HG03064 (cell line): ENCODE data around the gene NOD1.
"Not testable (repeated sequence)": the region's sequence is repeated elsewhere in the genome, so short reads cannot be mapped to it uniquely, and the experiment has no call there.

Experiments
- ATAC-seq: cut with Tn5 transposase; IDR thresholded peaks from one replicate; pipeline ENCODE4 v1.9.1; 2021; ENCODE audit warnings: low read depth; ENCODE audit not compliant: unreplicated experiment

Gene NOD1

DNA sequence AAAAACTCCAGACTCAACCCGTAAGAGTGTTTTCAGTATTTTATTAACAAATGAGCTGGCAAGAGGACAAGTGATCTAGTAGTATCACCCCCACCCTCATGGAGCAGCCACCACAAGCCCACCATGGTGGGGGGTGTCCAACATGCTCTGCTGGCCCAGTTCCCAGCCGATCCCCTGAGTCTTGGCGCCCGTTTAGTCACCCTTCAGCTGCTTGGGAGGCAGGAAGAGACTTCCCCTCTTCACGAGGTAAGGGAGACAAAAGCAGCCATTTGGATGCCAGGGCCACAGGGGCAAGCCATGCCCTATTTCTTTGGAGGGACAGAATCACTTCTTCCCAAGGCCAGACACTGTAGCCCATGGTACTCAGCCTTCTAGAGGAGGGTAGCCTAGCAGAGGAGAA is 54.1 kb downstream of the NOD1 start:
- no peak for ATAC-seq

DNA sequence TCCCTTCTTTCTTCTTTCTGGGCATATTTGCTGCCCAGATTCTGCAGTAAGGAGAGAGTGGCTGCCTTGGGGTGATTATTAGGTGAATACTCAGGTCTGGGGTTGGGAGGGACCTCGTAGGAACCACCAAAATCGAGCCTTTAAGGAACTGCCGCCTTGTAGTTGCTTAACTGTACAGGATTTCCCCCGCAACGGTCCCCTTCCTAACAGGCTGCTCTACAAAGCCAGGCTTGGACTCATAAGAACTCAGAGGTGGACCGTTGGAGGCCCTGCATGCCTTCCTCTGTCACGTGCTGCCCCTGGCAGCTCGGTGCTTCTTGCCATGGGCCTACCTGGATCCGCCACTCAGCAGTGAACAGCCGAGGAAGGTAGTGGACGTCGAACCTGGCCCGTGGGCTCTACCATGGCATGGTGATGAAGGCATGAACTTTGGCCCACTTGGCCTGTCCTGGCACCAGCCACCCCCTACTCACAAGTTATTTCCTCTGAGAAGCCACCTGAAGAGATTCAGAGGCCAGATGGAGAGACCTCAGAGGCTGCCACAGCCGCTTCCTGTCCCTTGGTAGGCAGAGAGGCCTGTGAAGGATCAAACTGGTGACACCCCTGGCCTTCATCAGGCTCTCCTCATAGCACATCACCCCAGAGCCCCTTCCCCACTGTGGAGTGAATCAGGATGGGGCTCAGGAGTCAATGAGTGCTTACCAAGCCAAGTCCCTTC is 54.6 kb downstream of the NOD1 start:
- ATAC-seq, result no peak

DNA sequence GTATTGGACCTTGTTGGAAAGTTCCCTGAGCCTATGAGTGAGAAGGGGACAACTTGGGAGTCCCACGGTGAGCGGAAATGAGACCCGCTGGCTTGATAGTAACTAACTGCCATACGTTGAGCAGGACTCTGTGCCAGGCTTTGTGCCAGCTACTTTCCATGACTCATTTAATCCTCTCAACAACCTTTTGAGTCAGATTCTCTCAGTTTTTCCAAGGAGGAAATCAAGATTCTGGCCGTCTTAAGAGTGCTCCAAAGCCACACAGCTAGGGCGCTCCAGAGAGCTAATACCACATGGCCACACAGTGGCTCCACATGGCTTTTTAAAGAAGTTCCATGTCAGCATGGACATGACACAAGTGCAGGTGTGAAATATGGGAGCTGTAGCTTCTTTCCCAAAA is 55.7 kb downstream of the NOD1 start:
- ATAC-seq, result no peak

DNA sequence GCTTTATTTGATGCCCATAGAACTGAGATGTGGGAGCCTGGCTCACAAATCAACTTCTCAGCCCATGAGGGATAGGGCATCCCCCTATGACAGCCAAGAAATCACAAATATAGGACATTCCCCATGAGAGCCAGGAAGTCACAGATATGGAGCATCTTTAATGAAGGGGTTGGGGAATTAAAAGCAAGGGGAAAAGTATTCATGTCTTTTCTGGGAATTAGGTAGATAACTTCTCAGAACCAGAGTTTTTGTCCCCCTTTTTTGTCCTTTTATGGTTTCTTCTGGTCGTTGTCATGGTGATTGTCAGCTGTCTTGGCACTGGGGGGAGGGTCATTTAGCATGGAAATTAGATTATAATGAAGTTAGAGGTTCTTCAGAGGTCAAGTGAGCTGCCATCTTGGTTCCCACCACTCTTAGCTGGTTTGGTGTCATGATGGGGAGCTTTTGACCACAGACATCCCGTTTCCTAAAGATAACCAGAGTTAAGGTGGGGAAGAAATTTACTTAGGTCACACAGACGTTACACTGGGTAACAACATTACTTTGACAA is 56.9 kb downstream of the NOD1 start:
- no peak for ATAC-seq

DNA sequence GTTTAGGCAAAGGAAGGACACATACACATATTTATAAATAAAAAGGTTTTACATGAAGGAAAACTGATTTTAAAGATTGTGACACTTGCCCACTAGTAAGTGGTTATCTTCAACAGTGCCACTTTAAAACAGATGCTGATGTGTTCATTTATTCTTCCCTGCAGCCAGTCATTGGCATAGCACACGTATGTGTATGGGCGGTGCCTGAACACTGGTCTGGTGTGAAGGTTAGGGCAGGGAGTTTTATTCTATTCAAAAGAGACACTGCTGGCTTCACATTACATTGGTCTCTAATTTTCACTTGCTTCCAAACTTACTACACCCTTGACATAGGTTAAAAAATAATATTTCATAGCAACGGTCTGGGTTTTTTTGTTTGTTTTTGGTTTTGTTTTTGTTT is 57.9 kb downstream of the NOD1 start:
- no peak for ATAC-seq

DNA sequence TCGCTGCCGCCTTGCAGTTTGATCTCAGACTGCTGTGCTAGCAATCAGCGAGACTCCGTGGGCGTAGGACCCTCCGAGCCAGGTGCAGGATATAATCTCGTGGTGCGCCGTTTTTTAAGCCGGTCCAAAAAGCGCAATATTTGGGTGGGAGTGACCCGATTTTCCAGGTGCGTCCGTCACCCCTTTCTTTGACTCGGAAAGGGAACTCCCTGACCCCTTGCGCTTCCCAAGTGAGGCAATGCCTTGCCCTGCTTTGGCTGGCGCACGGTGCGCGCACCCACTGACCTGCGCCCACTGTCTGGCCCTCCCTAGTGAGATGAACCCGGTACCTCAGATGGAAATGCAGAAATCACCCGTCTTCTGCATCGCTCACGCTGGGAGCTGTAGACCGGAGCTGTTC is 58.5 kb downstream of the NOD1 start:
- not testable (repeated sequence) for ATAC-seq

DNA sequence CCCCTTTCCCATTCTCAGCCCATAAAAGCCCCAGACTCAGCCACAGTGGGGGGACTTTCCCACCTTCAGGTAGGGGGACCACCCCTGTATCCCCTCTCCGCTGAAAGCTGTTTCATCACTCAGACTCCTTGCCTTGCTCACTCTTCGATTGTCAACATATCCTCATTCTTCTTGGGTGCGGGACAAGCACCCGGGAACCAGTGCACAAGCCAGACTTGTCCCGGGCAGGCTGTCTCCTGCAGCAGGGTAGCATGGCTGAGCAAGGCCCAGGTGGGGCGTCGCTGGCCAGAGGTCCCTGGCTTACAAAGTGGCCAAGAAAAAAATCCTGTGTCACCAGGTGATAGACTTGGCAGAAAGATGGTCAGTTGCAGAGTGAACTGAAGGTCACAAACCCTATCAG is 64.7 kb downstream of the NOD1 start:
- ATAC-seq, result no peak

DNA sequence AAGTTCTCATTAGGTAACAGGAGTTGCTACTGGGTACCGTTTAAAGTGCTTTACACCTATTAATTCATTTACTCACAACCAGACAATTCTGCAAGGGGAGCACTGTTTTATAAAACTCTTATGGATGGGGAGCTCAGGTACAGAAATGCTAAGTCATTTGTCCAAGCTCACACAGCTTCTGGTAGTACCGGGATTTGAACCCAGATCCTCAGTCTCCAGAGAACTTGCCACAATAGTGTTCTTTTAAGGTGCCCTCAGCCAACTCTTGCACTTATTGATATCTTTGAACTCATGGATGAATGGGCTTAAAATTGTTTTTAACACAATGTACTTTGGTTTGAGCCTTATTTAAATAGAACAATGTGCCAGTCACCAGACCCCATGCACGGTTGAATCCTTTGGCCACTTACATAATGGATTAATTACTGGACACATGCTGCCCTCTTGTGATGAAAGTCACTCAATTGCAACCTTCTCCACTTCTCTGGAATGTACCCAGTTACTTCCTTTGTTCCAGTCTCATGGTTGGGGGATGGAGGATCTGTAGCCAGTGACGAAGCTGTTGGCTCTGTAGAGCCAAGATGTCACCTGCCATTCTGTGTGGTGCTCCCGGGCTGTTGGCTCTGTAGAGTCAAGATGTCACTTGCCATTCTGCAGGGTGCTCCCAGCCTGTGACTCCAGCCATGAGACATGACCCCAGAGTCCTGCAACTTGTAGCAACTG is 65.6 kb downstream of the NOD1 start:
- ATAC-seq, result no peak

DNA sequence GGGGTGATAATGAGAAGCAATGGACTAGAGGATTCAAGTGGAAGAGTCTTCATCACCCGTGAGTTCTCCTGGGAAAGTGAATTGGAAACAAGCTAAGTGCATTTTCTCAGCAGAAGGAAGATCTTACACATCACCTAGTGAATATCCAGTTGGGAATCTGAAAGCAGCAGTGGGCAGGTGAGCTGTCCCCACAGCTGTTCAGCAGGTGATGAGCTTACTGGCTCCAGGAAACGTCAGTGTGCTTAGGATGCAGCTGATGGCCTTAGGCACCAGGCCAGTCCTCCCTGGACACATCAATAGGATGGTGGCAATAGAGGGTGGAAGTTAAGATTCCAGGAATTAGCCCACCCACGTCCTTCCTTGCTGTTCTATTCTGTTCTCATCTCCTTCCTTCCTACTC is 66.7 kb downstream of the NOD1 start:
- ATAC-seq, result no peak

DNA sequence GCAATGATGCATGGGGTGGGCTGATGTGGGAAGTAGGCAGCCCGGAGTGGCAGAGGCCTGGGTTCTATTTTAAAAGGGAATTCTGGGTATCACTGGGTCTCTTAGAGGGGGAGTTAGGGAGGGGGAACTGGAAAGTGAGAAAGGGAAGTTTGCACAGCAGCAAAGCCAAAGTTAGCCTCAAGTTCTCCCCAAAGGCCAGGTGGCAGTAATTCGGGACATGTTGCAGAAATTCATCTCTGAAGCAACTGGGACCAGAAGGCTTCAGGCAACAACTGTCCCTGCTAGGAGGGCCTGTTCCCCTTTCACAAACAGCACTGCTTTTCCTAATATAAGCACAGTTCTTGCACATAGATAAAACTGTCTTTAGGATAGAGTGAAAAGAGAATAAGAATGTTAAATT is 67.4 kb downstream of the NOD1 start:
- no peak for ATAC-seq

DNA sequence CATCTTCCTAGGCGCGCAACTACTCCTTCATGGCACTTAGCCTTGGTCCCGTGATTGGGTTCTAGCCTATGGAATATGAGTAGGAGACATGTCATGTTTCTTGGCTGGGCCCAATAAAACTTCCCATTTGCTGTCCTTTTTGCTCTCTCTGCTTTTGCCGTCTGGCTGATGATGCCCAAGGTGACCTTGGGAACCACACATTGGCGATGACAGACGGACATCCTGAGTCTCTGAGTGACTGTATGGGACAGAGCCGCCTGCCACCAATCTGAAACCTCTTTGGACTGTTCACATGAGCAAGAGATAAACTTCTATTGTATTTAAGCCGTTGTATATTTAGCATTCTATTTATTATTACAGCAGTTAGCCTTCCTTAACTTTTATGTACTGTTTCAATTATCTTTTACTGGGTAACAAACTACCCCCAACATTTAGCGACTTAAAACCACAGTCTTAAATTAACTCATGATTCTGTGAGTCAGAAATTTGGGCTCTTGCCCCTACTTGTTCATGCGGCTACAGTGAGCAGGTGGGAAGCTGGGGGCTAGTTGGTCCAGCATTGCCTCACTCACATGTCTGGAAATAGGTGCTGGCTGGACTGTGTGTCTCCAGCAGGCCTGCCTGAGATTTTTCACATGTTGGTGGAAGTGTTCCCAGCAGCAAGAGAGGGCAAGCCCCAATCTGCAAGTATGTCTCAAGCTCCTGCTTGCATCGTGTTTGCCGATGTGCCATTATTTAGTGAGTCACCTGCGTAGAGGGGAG is 71.7 kb downstream of the NOD1 start:
- no peak for ATAC-seq

DNA sequence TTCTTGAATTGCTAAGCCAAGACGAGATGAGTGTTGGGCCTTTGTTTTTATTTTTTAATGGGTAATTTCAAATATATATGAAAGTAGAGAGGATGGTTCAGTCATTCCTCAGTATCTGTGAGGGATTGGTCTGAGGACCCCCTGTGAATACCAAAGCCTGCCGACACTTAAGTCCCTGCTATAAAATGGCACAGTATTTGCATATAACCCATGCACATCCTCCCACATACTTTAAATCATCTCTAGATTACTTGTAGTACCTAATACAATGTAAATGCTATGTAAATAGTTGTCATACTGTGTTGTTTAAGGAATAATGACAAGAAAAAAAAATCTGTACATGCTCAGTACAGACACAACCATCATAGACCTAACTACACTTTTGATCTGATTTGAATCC is 73.4 kb downstream of the NOD1 start:
- no peak for ATAC-seq

DNA sequence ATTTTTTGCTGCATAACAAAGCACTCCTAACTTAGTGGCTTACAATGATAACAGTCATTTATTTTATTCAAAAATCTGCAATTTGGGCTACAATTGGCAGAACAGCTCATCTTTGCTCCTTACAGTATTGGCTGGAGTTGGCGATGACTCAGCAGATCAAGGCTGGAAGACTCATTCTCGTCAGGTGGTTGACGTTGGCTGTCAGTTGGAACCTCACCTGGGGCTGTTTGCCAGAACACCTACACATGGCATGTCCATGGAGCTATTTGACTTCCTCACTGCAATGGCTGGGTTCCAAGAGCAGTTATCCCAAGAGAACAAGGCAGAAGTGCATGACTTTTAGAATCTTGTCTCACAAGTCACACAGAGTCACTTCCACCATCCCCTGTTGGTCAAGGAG is 75.1 kb downstream of the NOD1 start:
- no peak for ATAC-seq

DNA sequence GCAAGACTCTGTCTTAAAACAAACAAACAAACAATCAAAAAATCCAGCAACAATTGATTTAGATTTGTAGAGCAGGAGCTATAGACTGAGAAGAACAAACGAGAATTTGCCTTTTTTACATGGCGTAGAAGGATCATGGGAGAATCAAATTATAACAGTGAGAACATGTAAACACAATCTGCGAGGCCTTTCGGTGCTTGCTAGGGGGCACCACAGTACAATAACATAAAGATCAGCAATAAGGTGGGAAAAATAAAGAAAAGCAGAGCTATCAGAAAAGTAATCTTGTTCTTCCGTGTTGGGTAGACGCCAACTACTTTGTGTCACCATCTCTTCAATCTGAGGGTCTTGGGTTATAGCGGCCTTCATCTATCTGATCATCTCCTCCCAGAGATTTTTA is 82.2 kb downstream of the NOD1 start:
- no peak for ATAC-seq

DNA sequence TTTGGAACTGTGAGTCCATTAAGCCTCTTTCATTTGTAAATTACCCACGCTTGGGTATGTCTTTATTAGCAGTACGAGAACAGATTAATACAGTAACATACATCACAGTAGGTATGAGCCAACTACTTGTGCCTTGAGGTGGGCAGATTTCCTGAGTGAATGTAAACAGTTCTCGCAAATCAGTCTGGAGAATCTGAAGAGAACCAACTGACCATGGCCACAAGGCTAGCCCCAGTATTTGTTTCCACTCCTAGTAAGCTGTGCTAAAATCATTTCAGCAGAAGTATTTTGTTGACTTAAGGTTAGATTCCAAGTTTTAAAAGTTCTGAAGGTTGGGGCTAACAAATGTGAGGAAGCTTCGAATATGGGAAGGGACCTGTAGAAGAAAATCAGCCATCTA is 82.9 kb downstream of the NOD1 start:
- ATAC-seq, result no peak

DNA sequence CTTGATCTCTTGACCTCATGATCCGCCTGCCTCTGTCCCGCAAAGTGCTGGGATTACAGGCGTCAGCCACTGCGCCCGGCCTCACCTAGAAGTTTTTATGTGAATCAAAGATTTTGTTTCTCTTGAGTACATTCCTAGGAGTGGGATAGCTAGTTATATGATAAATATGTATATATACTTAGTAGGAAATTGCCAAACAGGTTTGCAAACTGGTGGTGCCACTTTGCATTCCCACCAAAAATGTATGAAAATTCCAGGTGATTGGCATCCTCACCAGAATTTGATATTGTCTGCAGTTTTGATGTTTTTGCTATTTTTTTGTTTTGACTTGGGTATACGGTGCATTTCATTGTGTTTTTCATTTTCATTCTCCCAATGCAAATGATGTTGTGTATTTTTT is 86.8 kb downstream of the NOD1 start:
- ATAC-seq, result no peak

DNA sequence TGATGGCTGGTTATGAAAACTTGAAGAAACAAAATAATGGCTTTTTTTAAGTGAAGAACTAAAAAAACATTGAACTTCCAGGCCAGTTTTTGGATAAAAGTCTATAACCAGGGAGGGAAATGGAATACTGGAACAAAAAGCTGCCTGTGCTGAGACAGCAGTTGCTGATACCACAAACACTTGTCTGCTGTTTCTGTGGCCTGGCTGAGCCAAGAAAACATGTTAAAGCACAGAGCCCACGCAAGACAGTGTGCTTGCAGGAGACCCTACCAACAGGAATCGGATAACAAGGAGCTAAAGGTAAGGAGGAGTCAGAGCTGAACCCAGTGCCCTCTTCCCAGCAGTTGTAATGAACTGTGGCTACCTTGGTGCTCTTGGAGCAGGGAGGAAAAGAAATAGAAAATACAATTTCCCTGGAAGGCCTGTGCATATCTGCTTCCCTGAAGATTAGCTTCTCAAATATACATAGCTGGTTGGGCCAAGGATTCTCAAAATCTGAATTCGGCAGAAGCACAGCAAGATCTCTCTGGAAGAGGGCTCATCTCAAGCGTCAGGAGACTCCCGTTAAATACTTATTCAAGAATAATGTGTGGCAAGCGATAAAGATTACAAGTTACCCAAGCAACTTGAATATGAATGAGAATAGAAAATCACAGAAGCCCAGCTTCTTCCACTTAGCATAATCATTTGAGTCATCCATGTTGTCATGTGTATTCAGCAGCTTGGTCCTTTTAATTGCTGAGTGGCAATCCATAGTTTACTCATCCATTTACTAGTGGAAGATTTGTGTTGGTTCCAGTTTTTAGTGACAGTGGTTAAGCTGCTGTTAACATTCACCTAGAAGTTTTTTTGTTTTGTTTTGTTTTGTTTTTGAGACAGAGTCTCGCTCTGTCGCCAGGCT is 87.6 kb downstream of the NOD1 start:
- no peak for ATAC-seq

DNA sequence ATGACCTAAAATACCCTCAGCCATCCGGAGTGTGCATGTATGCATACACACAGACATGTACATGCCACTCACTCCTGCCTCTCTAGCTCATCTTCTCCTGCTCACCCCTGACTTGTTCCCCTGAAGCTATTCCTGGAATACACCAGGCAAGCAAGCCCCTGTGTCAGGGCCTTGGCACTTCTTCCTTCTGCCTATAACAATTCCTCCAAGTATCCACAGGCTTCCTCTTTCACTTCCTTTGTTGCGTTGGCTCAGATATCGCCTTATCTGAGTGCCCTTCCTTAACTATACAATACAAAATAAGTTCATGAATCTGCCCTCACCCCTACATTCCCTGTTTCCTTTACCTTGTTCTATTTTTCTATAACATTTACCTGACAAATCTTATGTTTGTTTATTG is 88.8 kb downstream of the NOD1 start:
- ATAC-seq, result no peak

DNA sequence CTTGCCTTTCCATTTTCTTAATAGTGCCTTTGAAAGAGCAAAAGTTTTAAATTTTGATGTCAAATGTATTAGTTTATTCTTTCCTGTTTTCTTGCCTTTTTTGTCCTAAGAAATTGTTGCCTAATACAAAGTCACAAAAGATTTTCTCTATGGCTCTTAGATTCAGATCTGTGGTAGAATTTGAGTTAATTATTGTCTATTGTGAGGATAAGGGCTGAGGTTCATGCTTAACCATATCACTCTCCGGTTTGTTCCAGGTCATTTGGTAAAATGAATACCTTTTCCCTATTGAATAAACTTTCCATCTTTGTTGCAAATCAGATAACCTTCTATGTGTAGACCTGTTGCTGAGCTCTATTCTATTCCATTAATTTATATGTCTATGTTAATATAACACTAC is 96.0 kb downstream of the NOD1 start:
- no peak for ATAC-seq

DNA sequence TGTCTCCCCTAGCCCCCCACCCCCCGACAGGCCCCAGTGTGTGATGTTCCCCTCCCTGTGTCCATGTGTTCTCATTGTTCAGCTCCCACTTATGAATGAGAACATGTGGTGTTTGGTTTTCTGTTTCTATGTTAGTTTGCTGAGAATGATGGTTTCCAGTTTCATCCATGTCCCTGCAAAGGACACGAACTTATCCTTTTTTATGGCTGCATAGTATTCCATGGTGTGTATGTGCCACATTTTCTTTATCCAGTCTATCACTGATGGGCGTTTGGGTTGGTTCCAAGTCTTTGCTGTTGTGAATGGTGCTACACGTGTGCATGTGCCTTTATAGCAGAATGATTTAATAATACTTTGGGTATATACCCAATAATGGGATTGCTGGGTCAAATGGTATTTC is 97.8 kb downstream of the NOD1 start:
- not testable (repeated sequence) for ATAC-seq
